Activated T-cell treated with anti-CD3 and anti-CD28 coated beads, Interleukin-2, amount 50 U/mL, for 72 hours (primary cell): ENCODE data around the gene ZNF396. TPM values are rescaled to one million over a fixed set of nuclear protein-coding genes. Genes with fewer than 3 reads are reported as not detected.

Source experiments
- ATAC-seq, 2 donors: fragments of 150-1000 bp; cut with Tn5 transposase; replicated peaks in 1 of 2; 2 replicates each; pipeline ENCODE4 v1.10.0; 2021; ENCODE audit warnings: moderate library complexity in 2 of 2, mild to moderate bottlenecking in 1 of 2
- DNase-seq, 2 donors: peaks; one replicate each; pipeline ENCODE4 v3.0.0; 2021 to 2022; ENCODE audit warnings: mixed read lengths in 1 of 2
- H3K27ac Mint-ChIP-seq: one replicate; pipeline ENCODE4 v1.8.0; 2022; ENCODE audit warnings: mild to moderate bottlenecking, moderate library complexity, mixed read lengths
- H3K27me3 Mint-ChIP-seq: one replicate; pipeline ENCODE4 v1.8.0; 2022; ENCODE audit warnings: low read depth, mixed read lengths
- H3K36me3 Mint-ChIP-seq, 2 donors: one replicate each; pipeline ENCODE4 v1.8.0; 2022; ENCODE audit warnings: mixed read lengths in 2 of 2, mild to moderate bottlenecking in 1 of 2; ENCODE audit not compliant: insufficient read depth in 2 of 2
- H3K4me1 Mint-ChIP-seq: one replicate; pipeline ENCODE4 v1.8.0; 2022; ENCODE audit warnings: low read depth, mixed read lengths
- H3K4me3 Mint-ChIP-seq, 2 donors: one replicate each; pipeline ENCODE4 v1.8.0; 2022; ENCODE audit warnings: mild to moderate bottlenecking in 2 of 2, mixed read lengths in 2 of 2, moderate library complexity in 2 of 2
- H3K9me3 Mint-ChIP-seq, 2 donors: one replicate each; pipeline ENCODE4 v1.8.0; 2022; ENCODE audit warnings: mixed read lengths in 2 of 2
- total RNA-seq, 2 donors: library from RNA; stranded (reverse); gene quantifications; one replicate each; pipeline ENCODE4 v1.2.3, GENCODE V29; 2022

Gene ZNF396
- 1 to 10 TPM; 2.5 to 3.8 TPM for total RNA-seq

DNA sequence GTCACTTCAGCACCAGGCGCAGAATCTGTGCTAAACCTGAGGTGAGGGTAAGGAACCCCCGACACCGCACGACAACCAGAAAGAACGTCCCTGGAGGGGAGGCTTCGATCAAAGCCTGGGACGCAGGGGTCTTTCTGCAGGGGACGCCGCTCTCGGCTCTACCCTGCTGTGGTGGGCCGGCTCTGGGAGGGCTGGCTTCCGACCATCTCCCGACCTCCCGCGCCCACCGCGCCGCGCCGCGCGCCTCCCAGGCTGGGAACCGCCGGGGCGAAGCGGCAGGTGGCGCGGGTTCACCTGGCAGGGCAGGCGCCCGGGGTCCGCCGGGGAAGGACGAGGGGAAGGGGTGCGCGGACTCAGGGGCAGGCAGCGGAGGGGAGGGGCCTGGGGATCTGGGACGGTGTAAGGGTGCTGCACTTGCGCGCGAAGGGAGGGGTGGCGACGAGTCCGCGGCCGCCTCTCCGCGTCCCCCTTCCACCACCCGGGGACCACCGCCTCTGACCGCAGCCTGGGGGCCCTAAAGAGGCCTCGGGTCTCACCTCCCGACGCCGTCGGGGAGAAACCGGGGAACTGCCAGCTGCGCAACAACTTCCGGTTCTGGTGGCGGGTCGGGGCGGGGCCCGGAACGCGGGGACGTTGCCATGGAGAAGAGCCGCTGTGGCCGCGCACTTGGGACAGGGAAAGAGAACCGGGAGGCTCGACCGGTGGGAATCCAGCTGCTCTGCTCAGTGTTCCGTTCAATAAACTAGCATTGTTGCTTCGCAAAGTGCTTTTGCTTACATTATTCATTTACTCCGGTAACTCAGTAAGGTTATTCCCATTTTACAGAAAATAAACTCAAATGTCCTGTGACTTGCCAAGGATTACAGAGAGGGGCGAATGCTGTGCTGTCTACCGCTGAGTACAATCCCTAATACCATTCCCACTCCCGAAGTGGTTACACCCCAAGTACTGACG is at the start of gene ZNF396:
Gene ZNF396 (minus strand): TSS at position 596 of the 954 bp plus-strand sequence. CDS start 3,045 bp downstream, outside the sequence.
- Mint-ChIP-seq H3K27ac (no peak within 1 kb of the TSS), H3K4me3 (peak within 1 kb of the TSS; percentile 88 to 89), H3K4me1 (peaks cover 21% of the 10 kb centered on the region)

DNA sequence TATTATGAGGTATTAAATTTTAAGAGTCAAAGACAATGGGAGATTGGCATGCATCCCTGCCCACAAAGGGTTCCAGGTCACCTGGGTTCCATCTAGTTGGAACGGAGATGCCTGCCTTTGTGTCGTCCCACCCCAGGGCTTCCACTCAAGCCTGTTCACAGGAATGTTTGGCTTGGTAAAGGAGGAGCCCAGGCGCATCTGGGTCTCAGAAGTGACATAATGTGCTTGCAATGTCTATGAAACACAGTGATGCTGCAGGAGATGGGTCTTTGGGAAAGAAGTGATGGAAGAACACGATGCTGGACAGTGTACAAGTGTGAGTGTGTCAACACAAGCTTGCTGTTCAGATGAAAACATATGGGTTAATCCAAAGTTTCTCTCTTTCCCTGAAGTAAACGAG is 49.6 kb upstream of the ZNF396 start:
- no peaks in the 10 kb centered on the region for H3K36me3 Mint-ChIP-seq
- H3K9me3 Mint-ChIP-seq = no peaks in the 10 kb centered on the region
- no peak for ATAC-seq
- no peaks in the 10 kb centered on the region for H3K27me3 Mint-ChIP-seq
- no peaks in the 10 kb centered on the region for H3K4me1 Mint-ChIP-seq
- H3K4me3 Mint-ChIP-seq = no peak overlapping the region
- no peak overlapping the region for H3K27ac Mint-ChIP-seq
- no peak for DNase-seq

More for the DNA sequence above, at the start of gene ZNF396:
- H3K27me3 Mint-ChIP-seq = peaks cover 23% of the 10 kb centered on the region
- peaks cover 0 to 1% of the 10 kb centered on the region in 2 donors for H3K36me3 Mint-ChIP-seq
- DNase-seq = peak; percentile 77 to 84
- peak; percentile 83 to 89 for ATAC-seq
- no peaks in the 10 kb centered on the region for H3K9me3 Mint-ChIP-seq

DNA sequence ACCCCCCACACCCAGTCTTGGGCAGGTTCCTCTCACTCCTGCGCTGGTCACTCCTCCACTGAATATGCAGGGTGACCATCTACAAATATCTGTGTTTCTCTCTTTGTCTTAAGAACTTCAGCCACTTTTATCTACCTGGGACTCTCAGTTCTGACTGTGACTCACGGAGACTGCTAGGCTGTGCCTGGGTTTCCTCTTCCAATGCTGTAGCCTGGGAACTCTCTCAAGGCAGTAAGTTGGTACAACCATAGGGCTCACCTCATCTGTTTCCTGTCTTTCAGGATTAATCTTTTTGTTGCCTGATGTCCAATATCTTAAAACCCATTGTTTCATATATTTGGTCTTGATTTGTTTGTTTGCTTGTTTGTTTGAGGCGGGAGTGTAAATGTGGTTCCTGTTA is 47.2 kb upstream of the ZNF396 start:
- no peaks in the 10 kb centered on the region for H3K9me3 Mint-ChIP-seq
- no peaks in the 10 kb centered on the region for H3K27me3 Mint-ChIP-seq
- H3K36me3 Mint-ChIP-seq = no peaks in the 10 kb centered on the region
- no peaks in the 10 kb centered on the region for H3K4me1 Mint-ChIP-seq
- H3K27ac Mint-ChIP-seq = no peak overlapping the region
- H3K4me3 Mint-ChIP-seq = no peak overlapping the region
- DNase-seq = no peak
- ATAC-seq = no peak

DNA sequence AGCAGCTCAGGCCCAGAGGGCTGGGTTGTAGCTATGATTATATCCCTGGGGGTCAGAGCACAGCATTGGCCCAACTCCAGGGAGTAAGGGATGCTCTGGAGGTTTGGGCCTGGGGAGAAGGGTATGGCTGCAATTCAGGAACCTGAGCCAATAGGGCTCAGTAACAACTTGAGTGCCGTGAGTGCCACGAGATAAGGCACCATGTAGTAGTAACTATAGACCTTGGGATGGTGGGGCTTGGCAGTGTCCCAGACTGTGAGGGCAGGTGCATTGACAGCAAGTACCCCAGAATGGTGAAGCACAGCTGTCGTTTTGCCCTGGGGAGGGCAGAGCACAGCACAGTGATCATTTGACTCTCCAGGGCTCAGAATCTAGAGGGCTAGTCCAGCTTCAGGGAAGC is 45.1 kb upstream of the ZNF396 start:
- H3K27me3 Mint-ChIP-seq = no peaks in the 10 kb centered on the region
- no peak for ATAC-seq
- H3K4me3 Mint-ChIP-seq = no peak overlapping the region
- no peak for DNase-seq
- peaks cover 1 to 2% of the 10 kb centered on the region in 2 donors for H3K36me3 Mint-ChIP-seq
- H3K4me1 Mint-ChIP-seq = no peaks in the 10 kb centered on the region
- H3K27ac Mint-ChIP-seq = no peak overlapping the region
- H3K9me3 Mint-ChIP-seq = peaks cover 2 to 3% of the 10 kb centered on the region in 2 donors

DNA sequence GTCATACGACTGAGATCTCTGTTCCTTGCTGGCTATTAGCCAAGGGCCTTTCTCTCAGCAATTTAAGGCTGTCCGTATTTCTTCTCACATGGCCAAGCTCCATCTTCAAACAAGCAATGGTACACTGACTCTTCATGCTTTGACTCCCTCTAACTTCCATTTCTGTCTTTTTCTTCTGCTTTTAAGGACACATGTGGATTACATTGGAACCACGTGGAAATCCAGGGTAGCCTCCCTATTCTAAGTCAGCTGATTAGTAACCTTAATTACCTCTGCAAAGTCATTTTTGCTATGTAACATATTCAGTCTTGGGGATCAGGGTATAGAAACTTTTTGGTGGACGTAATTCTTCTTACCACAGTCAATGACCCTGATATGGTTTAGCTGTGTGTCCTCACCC is 41.5 kb upstream of the ZNF396 start:
- H3K4me1 Mint-ChIP-seq = peaks cover 17% of the 10 kb centered on the region
- ATAC-seq (no peak), DNase-seq (no peak)
- H3K27ac Mint-ChIP-seq = no peak overlapping the region
- H3K36me3 Mint-ChIP-seq = peaks cover 1 to 5% of the 10 kb centered on the region in 2 donors
- no peak overlapping the region for H3K4me3 Mint-ChIP-seq
- H3K27me3 Mint-ChIP-seq = no peaks in the 10 kb centered on the region
- H3K9me3 Mint-ChIP-seq = peaks cover 3% of the 10 kb centered on the region in 2 donors

DNA sequence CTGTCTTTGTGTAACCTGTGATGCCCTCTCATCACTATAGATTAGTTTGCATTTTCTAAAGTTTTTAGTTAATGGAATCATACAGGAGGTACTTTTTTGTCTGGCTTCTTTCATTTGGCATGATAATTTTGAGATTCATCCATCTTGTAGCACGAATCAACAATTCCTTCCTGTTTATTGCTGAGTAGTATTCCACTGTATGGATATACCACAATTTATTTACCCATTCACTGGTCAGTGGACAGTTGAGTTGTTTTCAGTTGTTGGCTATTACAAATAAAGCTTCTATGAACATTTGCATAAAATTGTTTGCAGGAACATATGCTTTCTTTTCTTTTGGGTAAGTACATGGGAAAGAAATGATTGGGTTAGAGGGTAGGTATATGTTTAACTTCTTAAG is 40.1 kb upstream of the ZNF396 start:
- DNase-seq (no peak), ATAC-seq (no peak)
- H3K9me3 Mint-ChIP-seq = peaks cover 3% of the 10 kb centered on the region in 2 donors
- H3K27ac Mint-ChIP-seq = no peak overlapping the region
- H3K4me1 Mint-ChIP-seq = peaks cover 27% of the 10 kb centered on the region
- H3K36me3 Mint-ChIP-seq = peaks cover 1 to 5% of the 10 kb centered on the region in 2 donors
- no peak overlapping the region for H3K4me3 Mint-ChIP-seq
- no peaks in the 10 kb centered on the region for H3K27me3 Mint-ChIP-seq

DNA sequence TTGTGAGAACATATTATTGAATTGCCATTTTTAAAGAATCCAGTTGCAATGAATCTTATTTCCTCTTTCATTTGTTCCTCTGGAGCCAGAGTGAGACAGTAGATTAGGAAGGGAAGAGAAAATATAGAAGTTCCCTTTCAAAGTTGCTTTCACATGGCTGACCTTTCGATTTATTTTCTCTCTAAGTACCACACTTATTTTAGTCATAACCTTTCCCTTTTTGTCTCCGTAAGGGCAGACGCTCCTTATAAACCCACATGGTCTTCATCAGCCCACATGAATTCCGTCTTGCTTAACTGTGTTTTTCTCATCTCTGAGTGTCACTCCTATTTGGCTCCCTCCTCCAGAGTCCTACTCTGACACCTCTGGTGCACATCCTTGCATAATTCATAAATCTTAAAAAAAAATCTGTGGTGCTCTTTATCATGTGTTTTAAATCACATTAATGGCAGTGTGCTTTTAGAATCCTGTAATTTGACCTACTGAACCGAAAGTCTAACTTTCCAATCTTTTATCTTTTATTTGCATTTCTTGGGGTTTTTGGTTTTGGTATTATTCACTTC is 38.5 kb upstream of the ZNF396 start:
- Mint-ChIP-seq H3K36me3 (peaks cover 1 to 5% of the 10 kb centered on the region in 2 donors), H3K27ac (peak overlapping the region; percentile 68), H3K27me3 (no peaks in the 10 kb centered on the region), H3K4me3 (peak overlapping the region; percentile 58 to 83), H3K9me3 (peaks cover 3% of the 10 kb centered on the region in 2 donors), H3K4me1 (peaks cover 30% of the 10 kb centered on the region)
- DNase-seq (no peak), ATAC-seq (peak; percentile 34 to 50)

DNA sequence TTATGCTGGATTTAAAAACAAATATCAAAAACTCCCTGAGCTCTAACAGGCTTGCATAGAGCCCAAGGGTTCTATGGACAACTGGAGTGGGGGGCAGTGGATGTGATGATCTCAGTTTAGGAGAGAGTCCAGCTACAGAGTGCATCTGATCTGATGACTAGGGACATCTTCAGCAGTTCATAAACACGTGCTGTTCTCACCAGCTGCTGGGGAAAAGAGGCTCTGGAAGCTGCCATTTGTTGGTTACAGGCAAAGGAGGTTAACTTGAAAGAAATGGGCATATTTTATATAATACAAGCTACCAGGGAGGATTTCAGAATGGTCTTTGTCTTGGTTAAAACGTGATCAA is 36.0 kb upstream of the ZNF396 start:
- Mint-ChIP-seq H3K4me3 (no peak overlapping the region), H3K9me3 (peaks cover 1 to 2% of the 10 kb centered on the region in 2 donors), H3K27me3 (no peaks in the 10 kb centered on the region), H3K27ac (no peak overlapping the region), H3K36me3 (peaks cover 0 to 3% of the 10 kb centered on the region in 2 donors), H3K4me1 (peaks cover 36% of the 10 kb centered on the region)
- DNase-seq (no peak), ATAC-seq (no peak)

DNA sequence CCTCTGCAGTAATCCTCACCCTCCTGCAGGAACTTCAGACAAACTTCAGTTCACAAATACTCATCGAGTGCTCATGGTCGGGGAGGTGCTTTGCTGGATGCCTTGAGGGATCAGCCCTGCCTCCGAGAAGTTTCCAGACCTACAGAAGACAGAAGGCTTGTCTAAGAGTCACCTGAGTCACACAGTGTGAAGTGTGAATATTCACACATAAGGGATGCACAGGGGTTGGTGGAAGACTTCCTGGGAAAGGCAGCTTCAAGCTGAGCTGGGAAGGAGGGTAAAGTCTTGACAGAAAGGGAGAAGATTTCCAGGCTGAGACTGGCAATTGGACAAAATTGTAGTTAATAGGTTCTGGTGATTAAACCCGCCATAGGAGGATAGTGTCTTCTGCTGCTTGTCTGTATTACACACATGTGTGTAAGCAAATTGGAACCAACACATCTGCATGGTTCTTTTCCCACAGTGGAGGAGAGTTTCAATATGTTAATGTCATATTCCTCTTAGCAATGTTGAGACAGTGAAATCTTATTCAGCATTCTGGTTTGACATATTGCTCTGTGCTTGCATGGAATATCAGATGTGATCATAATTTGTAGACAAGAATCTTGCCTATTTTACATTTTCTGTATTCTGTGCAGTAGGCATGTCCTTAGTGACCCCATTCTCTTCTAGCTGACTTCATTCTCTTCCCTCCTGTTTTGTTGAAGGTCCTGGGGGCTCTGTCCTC is 34.7 kb upstream of the ZNF396 start:
- no peaks in the 10 kb centered on the region for H3K36me3 Mint-ChIP-seq
- H3K4me1 Mint-ChIP-seq = peaks cover 36% of the 10 kb centered on the region

DNA sequence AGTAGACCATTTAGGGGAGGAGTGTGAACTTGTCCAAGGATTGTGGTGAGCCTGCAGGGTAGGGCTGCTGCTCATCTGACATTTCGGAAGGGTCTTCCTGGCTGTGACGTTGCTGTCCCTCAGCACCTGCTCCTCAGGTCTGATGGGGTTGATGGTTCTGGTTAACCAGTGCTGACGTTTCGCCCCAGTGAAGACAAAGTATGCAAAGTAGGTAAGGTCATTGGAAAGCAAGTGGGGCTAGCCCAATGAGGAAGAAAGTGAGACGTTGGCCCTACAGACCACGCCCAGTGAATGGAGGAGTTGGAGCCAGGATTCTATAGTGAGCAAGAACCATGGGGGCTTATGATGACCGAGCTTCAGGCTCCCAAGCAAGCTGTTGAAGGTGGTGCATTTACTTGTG is 33.4 kb upstream of the ZNF396 start:
- H3K27ac Mint-ChIP-seq = no peak overlapping the region
- no peak for ATAC-seq
- H3K4me3 Mint-ChIP-seq = no peak overlapping the region
- no peaks in the 10 kb centered on the region for H3K36me3 Mint-ChIP-seq
- no peaks in the 10 kb centered on the region for H3K9me3 Mint-ChIP-seq
- DNase-seq = no peak
- H3K27me3 Mint-ChIP-seq = no peaks in the 10 kb centered on the region
- peaks cover 27% of the 10 kb centered on the region for H3K4me1 Mint-ChIP-seq

More for the DNA sequence above, 34.7 kb upstream of the ZNF396 start:
- ATAC-seq = no peak
- no peak overlapping the region for H3K4me3 Mint-ChIP-seq
- no peak for DNase-seq
- no peak overlapping the region for H3K27ac Mint-ChIP-seq
- H3K9me3 Mint-ChIP-seq = no peaks in the 10 kb centered on the region
- no peaks in the 10 kb centered on the region for H3K27me3 Mint-ChIP-seq

DNA sequence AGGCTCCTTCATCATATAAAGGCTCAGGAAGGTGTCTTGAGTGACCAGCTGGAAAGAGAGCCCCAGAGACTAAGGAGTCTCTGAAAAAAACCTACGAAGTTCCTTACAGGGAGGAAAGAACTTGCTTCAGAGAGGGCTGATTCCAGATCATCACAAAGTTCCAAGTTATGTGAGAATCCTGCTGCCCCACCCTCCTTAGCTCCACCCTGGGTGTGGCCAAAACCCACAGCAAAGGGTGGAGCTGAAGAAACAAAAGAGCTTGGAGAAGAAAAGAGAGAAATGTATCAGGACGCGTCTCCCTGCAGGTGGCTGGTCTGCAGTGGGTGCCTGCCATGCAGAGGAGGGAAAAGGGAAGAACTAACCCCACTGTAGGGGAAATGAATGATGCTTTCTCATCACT is 32.8 kb upstream of the ZNF396 start:
- ATAC-seq = no peak
- Mint-ChIP-seq H3K9me3 (no peaks in the 10 kb centered on the region), H3K4me3 (no peak overlapping the region), H3K27me3 (no peaks in the 10 kb centered on the region), H3K4me1 (peaks cover 20% of the 10 kb centered on the region), H3K27ac (no peak overlapping the region), H3K36me3 (no peaks in the 10 kb centered on the region)
- no peak for DNase-seq

DNA sequence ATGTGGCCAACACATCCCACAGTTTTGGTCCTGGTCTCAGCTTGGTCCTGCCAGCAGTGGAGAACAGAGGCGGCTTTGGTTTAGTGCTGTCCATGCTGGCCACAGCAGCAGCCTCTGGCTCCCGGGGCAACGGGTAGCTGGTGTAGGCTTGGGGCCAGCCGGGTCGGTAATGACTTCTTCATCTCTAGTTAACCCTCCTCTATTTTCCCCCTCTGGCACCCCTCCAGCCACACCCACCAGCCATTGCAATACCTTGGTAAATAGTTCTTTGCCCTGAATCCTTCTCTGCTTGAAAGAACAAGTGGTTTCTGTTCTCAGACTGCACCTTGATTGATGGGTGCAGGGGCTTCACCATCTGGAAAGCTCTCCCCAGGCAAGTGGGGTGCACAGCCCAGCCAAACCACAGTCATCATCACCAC is 31.7 kb upstream of the ZNF396 start:
- no peak for DNase-seq
- H3K27ac Mint-ChIP-seq = no peak overlapping the region
- H3K36me3 Mint-ChIP-seq = no peaks in the 10 kb centered on the region
- H3K4me1 Mint-ChIP-seq = peaks cover 19% of the 10 kb centered on the region
- no peak overlapping the region for H3K4me3 Mint-ChIP-seq
- ATAC-seq = no peak
- H3K9me3 Mint-ChIP-seq = no peaks in the 10 kb centered on the region
- H3K27me3 Mint-ChIP-seq = no peaks in the 10 kb centered on the region

DNA sequence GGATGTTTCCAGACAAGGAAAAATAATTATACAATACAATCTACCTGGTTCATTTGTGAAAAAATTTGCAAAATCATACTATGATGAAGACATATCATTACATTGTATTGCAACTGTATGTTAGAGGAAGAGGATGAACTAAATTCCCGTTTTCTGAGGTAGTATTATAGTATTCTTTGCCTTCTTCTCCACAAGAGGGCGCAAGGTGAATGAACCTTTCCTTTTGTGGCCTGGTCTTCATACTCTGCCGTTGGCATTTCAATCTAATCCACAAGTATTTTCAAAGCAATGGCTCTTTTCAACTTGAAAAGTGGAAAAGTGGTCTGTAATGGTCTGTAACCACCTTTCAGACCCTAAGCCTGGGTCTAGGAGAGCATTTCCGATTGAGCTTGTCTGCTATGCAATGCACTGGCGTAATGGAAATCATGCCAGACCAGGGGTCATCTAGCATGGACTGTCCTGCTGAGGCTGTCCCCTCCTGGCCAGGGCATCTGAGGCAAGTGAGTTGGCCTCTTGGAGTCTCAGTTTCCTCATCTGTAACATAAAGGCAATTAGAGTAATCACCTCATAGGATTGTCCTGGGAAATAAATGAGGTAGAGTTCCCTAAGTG is 30.8 kb upstream of the ZNF396 start:
- peak; percentile 78 to 79 for ATAC-seq
- Mint-ChIP-seq H3K27me3 (peaks cover 6% of the 10 kb centered on the region), H3K27ac (no peak overlapping the region), H3K36me3 (no peaks in the 10 kb centered on the region), H3K4me1 (peaks cover 16% of the 10 kb centered on the region), H3K9me3 (no peaks in the 10 kb centered on the region), H3K4me3 (no peak overlapping the region)
- peak; percentile 43 to 56 for DNase-seq
